Astrocyte (in vitro differentiated cells and primary cell): ENCODE measurements around the gene SNRNP70. TPM values are rescaled to one million over a fixed set of nuclear protein-coding genes. Genes with fewer than 3 reads are reported as not detected.

Experiments
- DNase-seq: peaks from one replicate; pipeline ENCODE4 v3.0.0-alpha.2; 2010; ENCODE audit warnings: low read depth
- FAIRE-seq: peaks from 2 replicates; lab custom pipeline; 2011; peaks lifted over from hg19 to GRCh38; lab: Jason Lieb, UNC
- H2AFZ ChIP-seq: 2 replicates; pipeline ENCODE4 v1.6.0; 2012; ENCODE audit warnings: low read depth, low read length, inconsistent platforms
- H3K27ac ChIP-seq: 2 replicates; pipeline ENCODE4 v1.5.1; 2011; ENCODE audit warnings: low read depth, low read length, inconsistent platforms
- H3K27me3 ChIP-seq: 2 replicates; pipeline ENCODE4 v1.6.0; 2011; ENCODE audit warnings: low read length, inconsistent platforms; ENCODE audit not compliant: insufficient read depth
- H3K36me3 ChIP-seq: 2 replicates; pipeline ENCODE4 v1.5.1; 2011; ENCODE audit warnings: low read length, inconsistent platforms; ENCODE audit not compliant: insufficient read depth
- H3K4me1 ChIP-seq: 2 replicates; pipeline ENCODE4 v1.5.1; 2011; ENCODE audit warnings: low read length, inconsistent platforms; ENCODE audit not compliant: insufficient read depth
- H3K4me2 ChIP-seq: 2 replicates; pipeline ENCODE4 v1.6.0; 2012; ENCODE audit warnings: low read length, inconsistent platforms
- H3K4me3 ChIP-seq: 2 replicates; pipeline ENCODE4 v1.5.1; 2011; ENCODE audit warnings: low read depth, mild to moderate bottlenecking, low read length, inconsistent platforms; ENCODE audit not compliant: insufficient read depth
- H3K79me2 ChIP-seq: 2 replicates; pipeline ENCODE4 v1.6.0; 2012; ENCODE audit warnings: mild to moderate bottlenecking, low read length, inconsistent platforms; ENCODE audit not compliant: insufficient read depth
- H3K9ac ChIP-seq: 2 replicates; pipeline ENCODE4 v1.6.0; 2012; ENCODE audit warnings: mild to moderate bottlenecking, low read length, inconsistent platforms
- H3K9me3 ChIP-seq: 2 replicates; pipeline ENCODE4 v1.5.1; 2012; ENCODE audit warnings: low read depth, mild to moderate bottlenecking, low read length, inconsistent platforms; ENCODE audit not compliant: insufficient read depth
- H4K20me1 ChIP-seq: 2 replicates; pipeline ENCODE4 v1.6.0; 2012; ENCODE audit warnings: low read length, inconsistent platforms; ENCODE audit not compliant: insufficient read depth
- H3K27ac Mint-ChIP-seq: one replicate; pipeline ENCODE4 v1.8.0; 2021; ENCODE audit warnings: mild to moderate bottlenecking, mixed read lengths; ENCODE audit not compliant: unreplicated experiment
- H3K27me3 Mint-ChIP-seq: one replicate; pipeline ENCODE4 v1.8.0; 2021; ENCODE audit warnings: low read depth, mixed read lengths; ENCODE audit not compliant: unreplicated experiment
- H3K36me3 Mint-ChIP-seq: one replicate; pipeline ENCODE4 v1.8.0; 2021; ENCODE audit warnings: low read depth, mixed read lengths; ENCODE audit not compliant: unreplicated experiment
- H3K4me1 Mint-ChIP-seq: one replicate; pipeline ENCODE4 v1.8.0; 2021; ENCODE audit warnings: low read depth, mixed read lengths; ENCODE audit not compliant: unreplicated experiment
- H3K4me3 Mint-ChIP-seq: one replicate; pipeline ENCODE4 v1.8.0; 2021; ENCODE audit warnings: mild to moderate bottlenecking, moderate library complexity, mixed read lengths; ENCODE audit not compliant: unreplicated experiment
- H3K9me3 Mint-ChIP-seq: one replicate; pipeline ENCODE4 v1.8.0; 2021; ENCODE audit warnings: mild to moderate bottlenecking, mixed read lengths; ENCODE audit not compliant: unreplicated experiment
- EZH2 ChIP-seq: IDR thresholded peaks from 2 replicates; pipeline ENCODE4 v1.6.1; 2012; ENCODE audit warnings: mild to moderate bottlenecking, low read length, inconsistent platforms; ENCODE audit not compliant: insufficient read depth
- total RNA-seq: library from RNA; stranded (reverse); gene quantifications from 2 replicates; pipeline ENCODE4 v1.2.1, GENCODE V29; 2021
- TF ChIP-seq, protein P1 (sequence below): IDR thresholded peaks from 2 replicates; pipeline ENCODE4 v1.5.1; 2011; ENCODE audit warnings: low read depth, mild to moderate bottlenecking, inconsistent platforms, low read length, moderate library complexity; ENCODE audit not compliant: insufficient read depth

SNRNP70 gene
- total RNA-seq, 1 donor from 2014 or later, result 177 TPM

DNA sequence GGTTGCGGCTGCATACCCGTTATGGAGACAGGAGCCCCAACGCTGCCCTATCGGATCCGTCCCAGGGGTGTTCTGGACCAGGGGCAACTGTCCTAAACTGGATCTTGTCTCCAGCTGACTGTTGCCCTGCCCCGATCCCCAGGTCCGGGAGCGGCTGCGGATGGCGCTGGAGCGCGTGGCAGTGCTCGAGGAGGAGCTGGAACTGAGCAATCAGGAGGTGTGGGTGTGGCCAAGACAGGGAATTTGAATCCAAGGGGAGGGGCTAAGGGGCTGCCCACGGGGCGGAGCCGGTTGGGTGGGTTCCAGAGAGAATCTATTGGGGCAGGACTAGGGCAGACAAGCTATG is 44.0 kb downstream of the SNRNP70 start:
- Mint-ChIP-seq H3K27me3 (peaks cover 4% of the 10 kb centered on the region), H3K4me1 (peaks cover 5% of the 10 kb centered on the region), H3K9me3 (peaks cover 3% of the 10 kb centered on the region), H3K36me3 (peaks cover 18% of the 10 kb centered on the region), H3K4me3 (peak overlapping the region; percentile 77), H3K27ac (no peak overlapping the region)
- TF ChIP-seq, protein P1, sequence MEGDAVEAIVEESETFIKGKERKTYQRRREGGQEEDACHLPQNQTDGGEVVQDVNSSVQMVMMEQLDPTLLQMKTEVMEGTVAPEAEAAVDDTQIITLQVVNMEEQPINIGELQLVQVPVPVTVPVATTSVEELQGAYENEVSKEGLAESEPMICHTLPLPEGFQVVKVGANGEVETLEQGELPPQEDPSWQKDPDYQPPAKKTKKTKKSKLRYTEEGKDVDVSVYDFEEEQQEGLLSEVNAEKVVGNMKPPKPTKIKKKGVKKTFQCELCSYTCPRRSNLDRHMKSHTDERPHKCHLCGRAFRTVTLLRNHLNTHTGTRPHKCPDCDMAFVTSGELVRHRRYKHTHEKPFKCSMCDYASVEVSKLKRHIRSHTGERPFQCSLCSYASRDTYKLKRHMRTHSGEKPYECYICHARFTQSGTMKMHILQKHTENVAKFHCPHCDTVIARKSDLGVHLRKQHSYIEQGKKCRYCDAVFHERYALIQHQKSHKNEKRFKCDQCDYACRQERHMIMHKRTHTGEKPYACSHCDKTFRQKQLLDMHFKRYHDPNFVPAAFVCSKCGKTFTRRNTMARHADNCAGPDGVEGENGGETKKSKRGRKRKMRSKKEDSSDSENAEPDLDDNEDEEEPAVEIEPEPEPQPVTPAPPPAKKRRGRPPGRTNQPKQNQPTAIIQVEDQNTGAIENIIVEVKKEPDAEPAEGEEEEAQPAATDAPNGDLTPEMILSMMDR, result no peak
- no peak for TF ChIP-seq EZH2
- H2AFZ ChIP-seq, result no peak overlapping the region
- no peaks in the 10 kb centered on the region for H4K20me1 ChIP-seq
- DNase-seq (no peak), FAIRE-seq (no peak)
- no peak overlapping the region for H3K27ac ChIP-seq
- H3K79me2 ChIP-seq, result no peaks in the 10 kb centered on the region
- H3K4me1 ChIP-seq, result peaks cover 4% of the 10 kb centered on the region
- H3K4me3 ChIP-seq, result no peak overlapping the region
- no peaks in the 10 kb centered on the region for H3K9me3 ChIP-seq
- no peak overlapping the region for H3K4me2 ChIP-seq
- H3K9ac ChIP-seq, result no peak overlapping the region
- no peaks in the 10 kb centered on the region for H3K27me3 ChIP-seq
- no peaks in the 10 kb centered on the region for H3K36me3 ChIP-seq

DNA sequence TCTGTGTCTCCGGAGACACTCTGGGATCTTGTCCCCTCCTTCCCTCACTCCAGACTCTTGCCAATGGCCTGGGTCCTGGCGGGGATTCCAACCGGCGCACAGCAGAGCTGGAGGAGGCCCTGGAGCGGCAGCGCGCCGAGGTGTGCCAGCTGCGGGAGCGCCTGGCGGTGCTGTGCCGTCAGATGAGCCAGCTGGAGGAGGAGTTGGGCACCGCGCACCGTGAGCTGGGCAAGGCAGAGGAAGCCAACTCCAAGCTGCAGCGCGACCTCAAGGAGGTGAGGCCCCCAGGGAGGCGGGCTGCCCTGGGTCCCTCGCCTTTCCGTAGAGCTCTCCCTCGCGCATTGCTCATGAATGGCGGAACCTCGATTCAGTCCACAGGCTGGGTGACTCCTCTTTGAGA is 45.1 kb downstream of the SNRNP70 start:
- no peaks in the 10 kb centered on the region for H3K79me2 ChIP-seq
- H3K4me2 ChIP-seq, result no peak overlapping the region
- H3K27ac Mint-ChIP-seq, result no peak overlapping the region
- H3K9me3 Mint-ChIP-seq, result peaks cover 5% of the 10 kb centered on the region
- peaks cover 25% of the 10 kb centered on the region for H3K36me3 Mint-ChIP-seq
- H3K4me1 Mint-ChIP-seq, result peaks cover 5% of the 10 kb centered on the region
- H3K4me3 Mint-ChIP-seq, result no peak overlapping the region
- no peak overlapping the region for H3K4me3 ChIP-seq
- no peaks in the 10 kb centered on the region for H3K9me3 ChIP-seq
- H3K4me1 ChIP-seq, result peaks cover 4% of the 10 kb centered on the region
- no peaks in the 10 kb centered on the region for H3K27me3 Mint-ChIP-seq
- DNase-seq, result no peak
- no peaks in the 10 kb centered on the region for H3K36me3 ChIP-seq
- no peak for FAIRE-seq
- no peaks in the 10 kb centered on the region for H4K20me1 ChIP-seq
- H3K9ac ChIP-seq, result no peak overlapping the region
- no peak for TF ChIP-seq EZH2
- TF ChIP-seq, protein P1, result no peak
- no peaks in the 10 kb centered on the region for H3K27me3 ChIP-seq
- no peak overlapping the region for H3K27ac ChIP-seq
- H2AFZ ChIP-seq, result no peak overlapping the region

DNA sequence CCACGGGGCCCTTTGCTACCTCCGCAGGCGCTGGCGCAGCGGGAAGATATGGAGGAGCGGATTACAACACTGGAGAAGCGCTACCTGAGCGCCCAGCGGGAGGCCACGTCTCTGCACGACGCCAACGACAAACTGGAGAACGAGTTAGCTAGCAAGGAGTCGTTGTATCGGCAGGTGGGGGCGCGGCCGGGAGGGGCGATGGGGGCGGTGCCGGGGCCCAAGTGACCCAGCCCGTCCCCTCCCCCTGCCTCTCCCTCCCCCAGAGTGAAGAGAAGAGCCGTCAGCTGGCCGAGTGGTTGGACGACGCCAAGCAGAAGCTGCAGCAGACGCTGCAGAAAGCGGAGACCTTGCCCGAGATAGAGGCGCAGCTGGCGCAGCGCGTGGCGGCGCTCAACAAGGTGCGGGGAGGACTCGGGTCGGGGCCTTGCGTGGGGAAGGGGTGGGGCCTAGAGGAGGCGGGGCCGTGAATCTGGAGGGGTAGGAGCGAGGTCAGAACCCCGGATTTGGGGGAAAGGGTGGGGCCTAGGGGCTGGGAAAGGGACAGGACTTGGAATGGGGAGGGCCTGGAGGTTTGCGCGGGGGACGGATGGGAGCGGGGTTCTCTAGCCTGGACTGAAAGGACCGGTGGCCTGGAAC is 47.8 kb downstream of the SNRNP70 start:
- Histone ChIP-seq H3K4me2 (peak overlapping the region; percentile 59), H4K20me1 (no peaks in the 10 kb centered on the region), H3K4me3 (no peak overlapping the region), H2AFZ (no peak overlapping the region), H3K27me3 (no peaks in the 10 kb centered on the region), H3K27ac (no peak overlapping the region), H3K36me3 (no peaks in the 10 kb centered on the region), H3K9ac (no peak overlapping the region), H3K9me3 (no peaks in the 10 kb centered on the region), H3K4me1 (no peaks in the 10 kb centered on the region), H3K79me2 (no peaks in the 10 kb centered on the region)
- Mint-ChIP-seq H3K27ac (no peak overlapping the region), H3K4me3 (no peak overlapping the region), H3K27me3 (peaks cover 3% of the 10 kb centered on the region), H3K9me3 (peaks cover 5% of the 10 kb centered on the region), H3K36me3 (peaks cover 42% of the 10 kb centered on the region), H3K4me1 (peaks cover 7% of the 10 kb centered on the region)
- no peak for FAIRE-seq
- no peak for TF ChIP-seq EZH2
- TF ChIP-seq, protein P1, result no peak
- no peak for DNase-seq
